ENCODE measurements around the gene RPUSD1.
"Not testable (repeated sequence)": the region's sequence is repeated elsewhere in the genome, so short reads cannot be mapped to it uniquely, and the experiment has no call there.

Gene RPUSD1

DNA sequence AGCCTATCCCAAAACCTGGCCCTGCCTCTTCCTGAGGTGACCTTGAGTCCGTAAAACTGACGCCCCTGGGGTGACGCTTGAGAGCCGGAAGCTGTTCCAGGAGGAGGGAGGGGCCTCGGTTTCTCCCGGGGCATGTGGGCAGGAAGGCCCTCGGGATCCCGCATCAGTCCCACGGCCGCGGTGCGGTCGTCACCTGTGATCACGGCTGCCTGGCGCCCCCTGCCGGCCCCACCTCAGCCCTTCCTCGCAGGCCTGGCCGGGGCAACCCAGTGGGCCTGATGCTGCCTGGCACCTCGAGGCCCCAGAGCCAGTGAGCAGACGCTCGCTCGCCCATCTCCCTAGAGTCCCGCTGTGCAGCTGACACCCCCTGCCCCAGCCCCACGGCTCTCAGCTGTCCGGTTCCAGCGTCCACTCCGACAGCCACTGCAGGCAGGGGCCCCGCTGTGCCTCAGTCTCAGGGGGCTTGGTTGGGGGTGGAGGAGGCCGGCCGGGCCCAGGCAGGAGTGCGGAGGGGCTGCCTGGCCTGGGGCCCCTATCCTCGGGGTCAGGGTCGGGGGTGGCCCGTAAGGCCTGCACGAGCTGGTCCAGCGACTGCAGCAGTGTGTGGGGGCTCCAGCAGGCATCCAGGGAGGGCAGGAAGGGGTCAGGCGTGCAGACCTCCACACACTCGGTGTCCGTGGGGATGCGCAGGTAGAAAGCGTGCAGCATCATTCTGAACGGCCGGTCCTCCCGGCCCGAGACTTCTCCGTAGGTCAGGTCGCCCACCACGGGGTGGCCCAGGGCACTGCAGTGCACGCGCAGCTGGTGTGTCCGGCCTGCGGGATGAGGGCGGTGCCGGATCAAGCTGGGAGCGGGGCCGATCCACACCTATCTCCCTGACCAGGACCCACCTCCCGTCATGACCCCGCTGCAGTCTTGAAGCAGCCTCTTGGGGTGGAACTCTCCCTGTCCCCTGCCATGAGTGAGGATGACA lies 2.3 kb downstream of the RPUSD1 start:
- no peak for DNase-seq (ENCODE audit: low read depth, low spot score)

- DNase-seq (ENCODE audit: low read depth, low spot score) = no peak
Observed at GRCh38 chr16:784431-784830, 3.8 kb downstream of the RPUSD1 start.

DNA sequence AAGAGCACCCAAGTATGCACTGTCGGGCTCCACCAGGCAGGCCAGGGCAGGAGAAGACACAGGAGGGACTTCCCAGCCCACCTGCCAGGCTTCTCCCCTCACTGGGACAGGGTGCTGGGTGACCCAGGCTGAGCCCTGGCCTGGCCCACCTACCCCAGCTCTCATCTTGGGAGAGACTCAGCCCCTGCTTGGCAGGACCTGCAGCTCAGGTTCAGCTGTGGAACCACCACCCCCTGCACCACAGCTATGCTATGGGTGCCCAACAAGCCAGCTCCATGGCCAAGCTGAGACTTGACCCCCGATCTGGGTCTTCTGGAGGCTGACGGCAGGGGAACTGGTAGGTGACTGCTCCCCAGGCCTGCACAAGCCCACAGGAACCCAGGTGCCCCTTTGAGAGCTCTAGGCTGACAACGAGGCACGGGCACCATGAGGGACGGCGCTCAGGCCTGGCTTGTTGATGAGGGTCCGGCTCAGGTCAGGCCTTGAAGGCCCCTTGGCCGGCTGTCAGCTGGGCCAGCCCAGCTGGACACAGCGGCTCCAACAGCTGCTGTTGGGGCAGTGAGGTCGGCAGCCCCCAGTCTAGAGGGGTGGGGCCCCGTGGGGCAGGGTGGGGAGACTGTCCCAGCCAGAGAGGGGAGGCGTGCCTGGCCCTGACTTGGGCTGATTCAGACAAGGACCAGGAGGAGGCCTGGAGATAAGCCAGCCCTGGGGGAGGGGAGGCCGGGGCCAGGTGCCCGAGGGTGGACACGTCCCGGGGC lies 4.6 kb downstream of the RPUSD1 start:
- no peak for DNase-seq (ENCODE audit: low read depth, low spot score)

DNA sequence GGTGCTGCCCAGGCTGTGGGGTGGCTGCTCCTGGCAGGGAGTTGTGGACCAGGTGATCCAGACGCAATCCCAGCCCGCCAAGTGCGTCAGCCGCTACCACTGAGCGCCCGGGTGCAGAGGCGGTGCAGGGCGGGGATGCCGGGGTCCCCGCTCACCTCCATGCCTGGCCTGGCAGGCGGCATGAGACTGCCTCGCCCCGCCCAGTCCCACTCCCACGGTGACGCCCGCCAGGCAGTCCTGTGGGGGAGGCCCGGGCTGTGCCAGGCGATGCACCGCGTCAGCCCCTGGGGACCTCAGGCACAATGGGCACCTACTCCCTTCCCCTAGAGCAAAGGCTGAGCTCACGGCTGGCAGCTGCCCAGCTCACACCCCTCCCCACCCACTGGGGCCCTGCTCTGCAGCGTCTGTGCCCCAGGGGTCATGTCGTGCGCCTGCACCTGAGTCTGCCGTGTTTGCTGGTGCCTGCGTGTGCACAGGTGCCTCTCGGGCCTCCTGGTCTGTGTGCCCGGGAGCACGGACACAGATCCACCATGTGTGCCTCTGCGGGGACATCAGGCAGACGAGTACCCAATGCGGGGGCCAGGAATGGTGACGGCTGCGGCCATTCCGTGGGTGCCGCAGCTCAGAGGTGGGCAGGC lies 5.3 kb downstream of the RPUSD1 start:
- no peak for DNase-seq (ENCODE audit: low read depth, low spot score)

DNA sequence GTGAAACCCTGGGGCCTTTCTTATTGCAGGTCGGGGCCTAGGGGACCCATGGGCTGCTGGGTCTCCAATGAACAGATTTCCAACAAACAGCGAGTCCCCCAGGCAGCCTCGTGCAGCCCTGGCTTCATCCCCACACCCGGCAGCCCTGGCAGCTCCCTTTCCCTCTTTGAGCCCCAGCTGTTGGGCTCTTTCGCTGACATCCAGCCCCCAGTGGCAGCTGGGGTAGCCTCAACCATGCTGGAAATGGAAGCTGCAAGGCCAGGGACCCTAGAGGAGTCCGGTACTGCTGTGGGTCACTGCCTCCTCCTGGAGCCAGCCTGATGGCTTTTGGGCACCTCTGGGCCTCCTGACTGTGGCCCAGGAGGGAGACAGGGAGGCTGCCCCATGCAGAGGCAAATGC lies 5.9 kb downstream of the RPUSD1 start:
- no peak for DNase-seq (ENCODE audit: low read depth, low spot score)

DNA sequence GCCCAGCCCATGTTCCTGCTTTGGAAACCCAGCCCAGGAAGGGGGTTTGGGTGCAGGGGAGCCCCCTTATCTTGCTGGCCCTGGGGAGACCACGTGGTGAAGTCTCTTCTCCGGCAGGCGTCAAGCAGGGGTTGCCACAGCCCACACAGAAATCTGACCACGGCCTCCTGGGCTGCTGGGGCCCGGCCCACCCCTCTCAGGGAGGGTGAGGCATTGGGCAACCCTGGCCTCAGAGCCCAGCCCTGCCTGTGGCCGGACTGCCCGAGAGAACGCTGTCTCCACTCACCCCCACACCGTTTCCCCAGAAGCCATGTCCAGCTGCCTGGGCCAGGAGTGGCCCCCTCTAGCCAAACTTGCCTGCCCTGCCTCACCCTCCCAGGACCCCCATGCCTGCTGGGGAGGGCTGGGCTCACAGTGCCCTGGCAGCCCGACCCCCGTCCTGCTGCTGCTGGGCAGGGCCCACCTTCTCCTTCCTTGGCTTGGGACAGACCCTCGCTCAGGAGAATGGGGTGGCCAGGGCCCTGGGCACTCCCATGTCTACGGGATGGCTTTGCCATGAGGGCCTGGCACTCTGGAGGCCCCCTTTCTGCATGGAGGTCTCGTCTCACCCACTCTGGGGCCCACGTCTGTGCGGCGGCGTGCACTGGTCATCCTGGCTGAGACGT lies 6.7 kb downstream of the RPUSD1 start:
- DNase-seq (ENCODE audit: low read depth, low spot score) = no peak

- no peak for DNase-seq (ENCODE audit: low read depth, low spot score)
Observed at GRCh38 chr16:780296-780695, 7.9 kb downstream of the RPUSD1 start.

DNA sequence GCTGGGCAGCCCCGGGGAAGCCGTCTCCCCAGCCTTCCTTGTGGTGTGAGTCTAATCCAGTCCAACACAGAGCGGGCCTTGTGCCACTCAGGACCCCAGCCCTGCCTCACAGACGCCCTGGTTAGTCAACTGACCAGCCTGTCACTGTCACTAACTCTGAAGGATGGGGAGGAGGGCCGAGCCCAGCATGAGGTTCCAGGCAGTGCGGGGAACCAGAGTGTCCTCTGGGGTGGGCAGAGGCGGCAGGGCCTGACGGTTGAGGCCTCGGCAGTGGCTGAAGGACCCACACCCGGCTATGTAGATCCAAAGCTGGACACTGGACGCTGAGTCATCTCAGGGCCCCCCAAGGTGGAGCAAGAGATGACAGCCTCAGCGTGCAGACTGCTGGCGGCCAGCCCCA lies 8.6 kb downstream of the RPUSD1 start:
- no peak for DNase-seq (ENCODE audit: low read depth, low spot score)

- no peak for DNase-seq (ENCODE audit: low read depth, low spot score)
Observed at GRCh38 chr16:778909-779527, 9.2 kb downstream of the RPUSD1 start.

- no peak for DNase-seq (ENCODE audit: low read depth, low spot score)
Observed at GRCh38 chr16:778447-778846, 9.7 kb downstream of the RPUSD1 start.

DNA sequence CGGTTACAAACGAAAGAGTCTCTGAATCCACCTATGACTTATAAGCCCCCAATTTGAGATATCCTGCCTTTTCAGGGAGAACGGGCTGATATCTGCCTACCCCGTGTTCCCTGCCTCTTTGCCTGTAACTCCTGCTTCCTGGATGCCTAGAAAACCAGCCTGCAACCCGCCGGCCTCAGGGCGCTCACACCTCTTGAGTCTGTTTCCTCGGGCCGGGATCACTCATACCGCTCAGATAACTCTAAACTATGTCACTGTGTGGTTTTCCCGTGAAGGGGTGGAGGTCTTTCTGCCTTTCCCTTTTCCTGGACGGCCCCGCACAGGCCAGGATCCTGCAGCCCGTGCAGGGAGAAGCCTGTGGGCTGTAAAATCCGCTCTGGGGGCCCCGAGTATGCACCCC lies 10.4 kb downstream of the RPUSD1 start:
- no peak for DNase-seq (ENCODE audit: low read depth, low spot score)

DNA sequence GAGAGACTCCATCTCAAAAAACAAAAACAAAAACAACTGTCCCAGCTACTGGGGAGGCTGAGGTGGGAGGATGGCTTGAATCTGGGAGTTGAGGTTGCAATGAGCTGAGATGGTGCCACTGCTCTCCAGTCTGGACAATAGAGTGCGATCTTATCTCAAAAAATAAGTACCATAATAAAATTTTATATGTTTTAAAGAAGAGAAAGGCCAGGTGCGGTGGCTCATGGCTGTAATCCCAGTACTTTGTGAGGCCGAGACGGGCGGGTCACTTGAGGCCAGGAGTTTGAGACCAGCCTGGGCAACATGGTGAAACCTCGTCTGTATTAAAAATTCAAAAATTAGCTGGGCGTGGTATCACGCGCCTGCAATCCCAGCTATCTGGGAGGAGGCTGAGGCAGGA lies 11.4 kb downstream of the RPUSD1 start:
- DNase-seq (ENCODE audit: low read depth, low spot score) = no peak

DNA sequence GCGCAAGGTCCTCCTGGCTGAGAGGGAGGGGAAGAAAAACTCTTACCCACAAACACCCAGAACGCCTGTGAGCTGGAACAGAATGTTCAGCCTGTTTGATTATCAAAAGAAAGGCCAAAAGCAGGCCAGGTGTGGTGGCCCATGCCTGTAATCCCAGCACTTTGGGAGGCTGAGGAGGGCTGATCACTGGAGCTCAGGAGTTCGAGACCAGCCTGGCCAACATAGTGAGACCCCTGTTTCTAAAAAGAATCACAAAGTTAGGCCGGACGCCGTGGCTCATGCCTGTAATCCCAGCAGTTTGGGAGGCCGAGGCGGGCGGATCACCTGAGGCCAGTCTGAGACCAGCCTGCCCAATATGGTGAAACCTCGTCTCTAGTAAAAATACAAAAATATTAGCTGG lies 11.9 kb downstream of the RPUSD1 start:
- not testable (repeated sequence) for DNase-seq (ENCODE audit: low read depth, low spot score)

DNA sequence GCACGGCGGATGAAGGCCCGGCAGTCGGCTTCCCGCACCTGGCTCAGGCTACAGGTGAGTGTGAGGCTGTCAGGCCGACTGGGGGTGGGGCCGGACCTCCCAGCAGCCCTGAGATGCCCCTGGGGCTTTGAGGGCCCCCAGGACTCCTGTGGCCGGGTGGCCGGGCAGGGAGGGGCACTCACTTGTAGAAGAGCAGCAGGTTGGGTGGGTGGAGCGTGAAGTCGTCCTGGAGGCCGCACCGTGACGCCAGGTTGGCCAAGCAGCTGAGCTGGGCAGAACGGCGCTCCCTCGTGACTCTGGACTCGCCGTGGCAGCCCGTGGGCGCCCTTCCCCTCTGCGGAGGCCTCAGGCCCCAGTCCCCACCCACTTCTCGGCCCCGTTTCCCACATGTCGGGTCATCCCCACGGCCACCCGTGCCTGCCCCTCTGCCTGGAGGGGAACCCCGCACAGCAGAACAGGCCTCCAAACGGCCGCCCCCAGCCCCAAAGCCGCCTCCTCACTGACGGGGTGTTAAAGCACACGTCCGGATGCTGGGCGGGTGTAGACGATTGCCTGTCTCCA lies 12.9 kb downstream of the RPUSD1 start:
- no peak for DNase-seq (ENCODE audit: low read depth, low spot score)

DNA sequence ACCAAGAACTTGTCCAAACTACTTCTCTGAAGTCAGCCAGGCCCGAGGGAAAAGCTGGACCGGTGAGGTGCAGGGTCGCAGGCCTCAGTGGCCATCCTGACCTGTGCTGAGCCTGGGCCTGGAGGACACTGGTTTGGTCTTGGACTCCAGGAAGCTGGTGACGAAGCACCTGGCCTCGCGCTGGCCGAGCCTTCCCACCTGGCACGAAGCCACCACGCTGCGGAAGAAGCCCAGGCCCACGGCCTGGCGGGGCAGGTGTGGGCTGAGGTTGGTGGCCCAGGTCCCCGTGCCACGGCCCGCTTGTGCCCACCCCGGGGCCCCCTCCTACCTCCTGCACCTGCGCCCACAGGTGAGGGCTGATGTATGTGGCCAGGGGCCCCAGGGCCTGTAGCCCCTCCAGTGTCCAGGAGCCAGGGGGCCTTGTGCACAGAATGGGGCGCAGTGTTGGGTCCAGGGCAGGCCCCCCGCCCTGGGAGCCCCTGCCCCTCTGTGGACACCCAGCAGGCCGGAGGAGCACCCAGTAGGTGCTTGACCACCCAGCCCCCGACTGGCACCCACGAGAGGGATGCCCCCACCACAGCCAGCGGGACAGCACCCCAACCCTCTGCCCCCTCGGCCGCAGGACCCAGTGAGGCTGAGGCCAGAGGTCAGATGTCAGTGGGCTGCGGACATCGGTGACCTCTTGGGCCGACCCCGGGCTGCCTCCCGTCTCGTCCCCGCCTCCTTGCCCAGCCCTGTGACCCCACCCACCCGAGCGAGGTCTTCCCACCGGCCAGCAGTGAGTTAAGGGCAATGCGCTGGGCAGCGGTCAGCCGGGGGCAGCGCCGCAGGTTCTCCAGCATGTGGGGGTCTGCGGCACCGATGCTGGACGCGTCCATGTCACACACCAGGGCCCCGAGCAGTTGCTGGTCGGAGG lies 13.8 kb downstream of the RPUSD1 start:
- no peak for DNase-seq (ENCODE audit: low read depth, low spot score)

- no peak for DNase-seq (ENCODE audit: low read depth, low spot score)
Observed at GRCh38 chr16:772959-773358, 15.2 kb downstream of the RPUSD1 start.

DNA sequence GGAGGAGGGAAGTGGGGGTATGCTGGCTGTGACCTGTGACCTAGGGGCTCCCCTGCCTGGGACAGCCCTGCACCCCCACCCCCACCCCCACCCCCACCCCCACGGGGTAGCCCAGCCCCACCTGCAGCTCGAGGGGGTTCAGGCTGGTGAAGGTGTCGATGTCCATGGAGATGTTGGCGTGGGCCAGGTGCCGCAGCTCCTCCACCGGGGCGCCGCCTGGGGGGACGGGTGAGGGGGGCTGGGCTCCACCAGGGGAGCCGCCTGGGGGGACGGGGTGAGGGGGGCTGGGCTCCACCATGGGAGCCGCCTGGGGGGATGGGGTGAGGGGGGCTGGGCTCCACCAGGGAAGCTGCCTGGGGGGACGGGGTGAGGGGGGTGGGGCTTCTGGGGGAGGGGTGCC lies 17.8 kb downstream of the RPUSD1 start:
- DNase-seq (ENCODE audit: low read depth, low spot score) = no peak

- no peak for DNase-seq (ENCODE audit: low read depth, low spot score)
Observed at GRCh38 chr16:769934-770333, 18.2 kb downstream of the RPUSD1 start.

DNA sequence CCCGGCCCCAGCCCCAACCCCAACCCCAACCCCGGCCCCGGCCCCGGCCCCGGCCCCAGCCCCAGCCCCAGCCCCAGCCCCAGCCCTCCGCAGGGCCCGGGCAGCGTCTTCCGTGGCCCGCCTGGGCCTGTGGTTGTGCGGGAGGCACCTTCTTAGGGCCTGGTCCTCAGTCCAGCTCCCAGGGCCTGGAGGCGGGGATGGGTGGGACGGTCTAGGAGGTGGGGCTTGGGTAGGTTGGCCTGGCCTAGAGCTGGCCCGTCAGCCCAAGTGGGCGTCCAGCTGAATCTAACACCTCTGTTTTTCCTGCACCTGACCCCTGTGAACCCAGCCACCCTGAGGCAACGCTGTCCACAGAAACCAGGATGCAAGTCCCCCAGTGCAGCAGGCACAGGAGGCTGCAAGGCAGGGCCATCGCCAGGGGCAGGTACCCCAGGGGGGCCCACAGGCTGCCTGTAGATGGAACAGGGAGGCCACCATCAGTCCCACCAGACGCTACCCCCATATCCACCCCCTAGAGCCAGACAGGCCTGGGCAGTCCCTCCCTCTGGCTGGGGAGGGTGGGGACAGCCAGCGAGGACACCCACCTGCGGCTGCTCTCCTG lies 18.9 kb downstream of the RPUSD1 start:
- DNase-seq (ENCODE audit: low read depth, low spot score) = no peak

- no peak for DNase-seq (ENCODE audit: low read depth, low spot score)
Observed at GRCh38 chr16:768428-768827, 19.8 kb downstream of the RPUSD1 start.
